GM12801 (cell line): ENCODE data around the gene TGFBR1.

Source experiments
- TF ChIP-seq, protein P1 (sequence below): IDR thresholded peaks from one replicate; pipeline ENCODE4 v1.5.1; 2011; ENCODE audit warnings: control low read depth; ENCODE audit not compliant: insufficient read length; ENCODE audit errors: extremely low read depth

TGFBR1 gene

DNA sequence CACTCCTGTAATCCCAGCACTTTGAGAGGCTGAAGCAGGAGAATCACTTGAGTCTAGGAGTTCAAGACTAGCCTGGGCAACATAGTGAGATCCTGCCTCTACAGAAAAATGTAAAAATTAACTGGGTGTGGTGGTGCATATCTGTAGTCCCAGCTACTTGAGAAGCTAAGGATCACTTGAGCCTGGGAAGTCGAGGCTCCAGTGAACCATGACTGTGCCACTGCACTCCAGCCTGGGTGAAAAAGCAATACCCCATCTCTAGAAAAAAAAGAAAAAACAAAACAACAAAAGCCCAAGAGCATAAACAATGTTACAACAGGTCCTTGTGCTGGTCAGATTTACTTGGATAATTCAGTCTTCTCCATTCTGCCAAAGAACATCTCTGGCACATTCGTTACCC lies 44.3 kb upstream of the TGFBR1 start:
- TF ChIP-seq, protein P1, sequence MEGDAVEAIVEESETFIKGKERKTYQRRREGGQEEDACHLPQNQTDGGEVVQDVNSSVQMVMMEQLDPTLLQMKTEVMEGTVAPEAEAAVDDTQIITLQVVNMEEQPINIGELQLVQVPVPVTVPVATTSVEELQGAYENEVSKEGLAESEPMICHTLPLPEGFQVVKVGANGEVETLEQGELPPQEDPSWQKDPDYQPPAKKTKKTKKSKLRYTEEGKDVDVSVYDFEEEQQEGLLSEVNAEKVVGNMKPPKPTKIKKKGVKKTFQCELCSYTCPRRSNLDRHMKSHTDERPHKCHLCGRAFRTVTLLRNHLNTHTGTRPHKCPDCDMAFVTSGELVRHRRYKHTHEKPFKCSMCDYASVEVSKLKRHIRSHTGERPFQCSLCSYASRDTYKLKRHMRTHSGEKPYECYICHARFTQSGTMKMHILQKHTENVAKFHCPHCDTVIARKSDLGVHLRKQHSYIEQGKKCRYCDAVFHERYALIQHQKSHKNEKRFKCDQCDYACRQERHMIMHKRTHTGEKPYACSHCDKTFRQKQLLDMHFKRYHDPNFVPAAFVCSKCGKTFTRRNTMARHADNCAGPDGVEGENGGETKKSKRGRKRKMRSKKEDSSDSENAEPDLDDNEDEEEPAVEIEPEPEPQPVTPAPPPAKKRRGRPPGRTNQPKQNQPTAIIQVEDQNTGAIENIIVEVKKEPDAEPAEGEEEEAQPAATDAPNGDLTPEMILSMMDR: no peak

DNA sequence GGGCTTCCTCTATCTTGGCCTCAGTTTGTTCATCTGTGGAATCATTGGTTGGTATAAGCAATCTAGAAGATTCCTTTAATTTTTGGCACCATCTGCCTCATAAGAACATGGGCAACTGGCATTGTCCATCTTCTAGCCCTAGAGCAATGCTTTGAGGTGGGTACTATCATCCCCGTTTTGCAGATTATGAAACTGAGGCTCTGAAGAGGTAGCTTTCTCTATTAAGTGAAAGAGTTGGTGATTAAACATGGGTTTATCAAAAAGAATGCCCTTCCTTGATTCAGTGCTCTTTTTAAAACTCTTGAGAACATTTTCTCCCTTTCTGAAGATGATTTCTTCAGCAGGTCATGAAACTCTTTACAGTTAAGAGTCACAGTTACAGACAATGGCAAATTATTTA lies 42.4 kb upstream of the TGFBR1 start:
- TF ChIP-seq, protein P1: no peak

DNA sequence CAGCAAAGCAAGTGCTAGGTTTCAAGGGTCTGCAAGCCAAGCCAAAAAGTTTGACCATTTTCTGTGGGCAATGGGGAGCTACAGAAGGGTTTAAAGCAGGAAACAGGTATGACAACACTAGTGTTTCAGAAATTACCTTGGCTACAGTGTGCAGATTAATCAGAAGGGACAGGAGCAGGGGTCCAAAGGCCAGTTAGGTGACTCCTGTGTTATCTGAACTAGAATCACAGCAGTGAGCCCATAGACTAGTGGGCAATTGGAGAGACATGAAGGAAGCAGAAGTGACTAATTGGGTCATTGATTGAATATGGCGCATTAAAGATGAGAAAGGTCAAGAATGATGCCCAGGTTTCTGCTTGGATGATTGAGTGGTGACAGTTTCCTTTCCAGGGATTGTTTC lies 41.4 kb upstream of the TGFBR1 start:
- TF ChIP-seq, protein P1: no peak

DNA sequence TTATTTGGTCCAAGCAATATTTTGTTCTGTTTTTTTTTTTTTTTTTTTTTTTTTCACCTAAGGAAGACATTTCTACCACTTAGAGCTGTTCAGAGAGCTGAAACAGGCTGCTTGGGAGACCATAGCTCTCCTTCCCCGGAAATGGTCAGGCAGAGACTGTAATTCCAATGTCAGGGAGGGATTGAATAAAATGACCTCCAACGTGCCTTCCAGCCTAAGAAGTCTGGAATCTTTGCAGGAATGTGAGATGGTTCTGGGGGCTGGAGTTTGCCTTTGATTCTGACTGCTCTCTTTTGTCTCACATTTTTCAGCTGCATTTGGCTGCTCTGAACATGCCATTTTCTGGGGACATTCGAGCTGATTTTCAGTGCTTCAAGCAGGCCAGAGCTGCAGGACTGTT lies 38.3 kb upstream of the TGFBR1 start:
- TF ChIP-seq, protein P1: no peak

DNA sequence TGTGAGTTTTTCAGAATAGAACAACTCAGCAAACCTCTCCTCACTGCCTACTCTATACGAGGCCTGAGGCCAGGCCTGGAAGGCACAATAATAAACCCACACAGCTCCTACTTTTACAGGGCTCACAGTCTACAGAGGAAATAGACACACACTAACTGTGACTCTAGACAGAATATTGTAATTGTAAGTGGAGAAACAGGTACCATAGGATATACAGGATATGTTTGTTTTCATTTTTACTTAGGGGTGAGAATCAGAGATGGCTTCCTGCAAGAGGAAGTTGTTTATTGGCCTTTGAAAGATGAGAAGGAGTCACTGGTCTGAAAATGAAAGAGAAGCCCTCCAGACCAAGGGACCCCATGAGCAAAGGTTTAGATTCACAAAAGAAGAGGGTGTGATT lies 35.8 kb upstream of the TGFBR1 start:
- TF ChIP-seq, protein P1: no peak

DNA sequence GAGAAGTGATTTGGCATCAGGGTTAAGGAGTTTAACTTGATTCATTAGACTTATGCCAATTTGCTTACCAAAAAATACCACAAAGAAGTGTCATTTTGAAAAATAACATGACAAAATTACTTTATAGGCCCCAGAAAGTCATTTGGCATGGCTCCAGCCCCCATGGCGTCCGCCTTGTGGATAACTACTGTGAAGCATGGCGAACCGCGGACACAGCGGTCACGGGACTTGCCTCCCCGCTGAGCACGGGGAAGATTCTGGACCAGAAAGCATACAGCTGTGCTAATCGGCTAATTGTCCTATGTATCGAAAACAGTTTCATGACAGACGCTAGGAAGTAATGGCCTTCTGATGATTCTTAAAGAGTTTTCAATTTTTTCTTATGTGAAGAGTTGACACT lies 35.4 kb upstream of the TGFBR1 start:
- TF ChIP-seq, protein P1: no peak

DNA sequence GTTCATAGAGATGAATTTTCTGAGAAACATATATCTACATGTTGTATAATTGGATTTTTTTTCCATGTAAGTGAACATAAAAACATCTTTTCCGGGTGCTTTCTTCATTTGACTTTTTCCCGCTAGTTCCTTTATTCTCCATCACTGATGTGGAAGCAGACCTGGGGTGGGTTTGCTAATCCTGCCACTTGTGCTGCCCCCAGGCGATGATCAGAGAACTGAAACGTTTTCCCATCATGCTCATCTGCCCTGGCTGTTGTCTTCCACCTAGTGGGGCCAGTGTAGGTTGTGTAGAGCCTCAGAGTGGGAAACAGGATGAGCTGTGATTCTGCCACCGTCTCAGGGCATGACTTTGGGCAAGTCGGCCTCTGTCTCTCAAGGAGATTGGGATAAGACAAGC lies 34.2 kb upstream of the TGFBR1 start:
- TF ChIP-seq, protein P1: no peak

DNA sequence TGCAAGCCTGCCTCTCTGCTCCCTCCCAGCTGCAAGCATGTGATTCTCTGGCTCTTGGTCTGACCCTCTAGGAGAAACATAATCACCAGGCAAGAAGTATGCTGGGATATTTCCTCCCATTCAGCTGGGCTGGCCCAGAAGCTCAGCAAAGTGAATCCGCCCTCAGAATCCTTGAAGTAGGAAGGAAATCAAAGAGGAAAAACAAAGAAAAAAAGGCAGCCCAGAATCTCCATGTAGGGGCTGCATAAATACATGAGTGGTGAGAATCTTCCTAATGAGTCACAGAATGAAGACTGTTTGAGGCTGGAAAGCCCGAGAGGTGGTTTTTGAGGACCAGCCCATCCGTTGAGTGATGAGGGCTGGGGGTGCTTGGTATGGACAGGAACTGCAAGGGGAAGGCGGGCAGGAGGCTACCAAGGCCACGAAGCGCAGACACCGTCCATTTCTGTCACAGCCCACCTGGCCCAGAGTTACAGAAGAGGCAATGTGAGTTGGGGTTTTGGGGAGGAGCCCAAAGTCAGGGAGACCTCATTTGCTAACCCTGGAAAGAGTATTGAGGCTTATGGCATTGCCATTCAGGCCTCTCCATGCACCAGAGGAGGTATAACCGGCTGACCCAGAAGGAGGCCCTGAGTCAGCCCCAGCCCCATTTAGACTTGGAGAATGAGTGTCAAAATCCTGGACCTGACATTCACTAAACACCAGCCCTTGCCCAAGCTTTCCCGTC lies 33.4 kb upstream of the TGFBR1 start:
- TF ChIP-seq, protein P1: no peak
